OCI-LY1 (cell line): ENCODE results near the gene CARNS1.

ENCODE experiments used
- H2AFZ ChIP-seq: fragments of 200-600 bp; sonication (generic), shearing (Covaris generic); 2 replicates; pipeline ENCODE4 v1.6.0; 2014; ENCODE audit warnings: antibody characterized with exemption, mild to moderate bottlenecking, low read length
- H3F3A ChIP-seq: fragments of 200-600 bp; sonication (generic), shearing (Covaris generic); 2 replicates; pipeline ENCODE4 v1.6.0; 2014; ENCODE audit warnings: mild to moderate bottlenecking, antibody characterized with exemption, low read length, moderate library complexity; ENCODE audit not compliant: insufficient read depth
- H3K27ac ChIP-seq: fragments of 200-600 bp; sonication (generic); 2 replicates; pipeline ENCODE4 v1.5.1; 2014; ENCODE audit warnings: low read length, mixed run types, mild to moderate bottlenecking, low read depth; ENCODE audit not compliant: poor library complexity, severe bottlenecking
- H3K27me3 ChIP-seq: fragments of 200-600 bp; sonication (generic); 2 replicates; pipeline ENCODE4 v1.6.0; 2014; ENCODE audit warnings: antibody characterized with exemption, mild to moderate bottlenecking, low read length, moderate library complexity; ENCODE audit not compliant: insufficient read depth
- H3K36me3 ChIP-seq: fragments of 200-600 bp; sonication (generic); 2 replicates; pipeline ENCODE4 v1.6.1; 2014; ENCODE audit warnings: mild to moderate bottlenecking, antibody characterized with exemption, low read length, moderate library complexity, mixed read lengths; ENCODE audit not compliant: insufficient read depth
- H3K4me1 ChIP-seq: fragments of 200-600 bp; sonication (generic); 2 replicates; pipeline ENCODE4 v1.5.1; 2014; ENCODE audit warnings: mild to moderate bottlenecking, low read length, moderate library complexity; ENCODE audit not compliant: insufficient read depth, severe bottlenecking
- H3K4me2 ChIP-seq: fragments of 200-600 bp; sonication (generic), shearing (Covaris generic); 2 replicates; pipeline ENCODE4 v1.6.1; 2014; ENCODE audit warnings: low read length
- H3K4me3 ChIP-seq: fragments of 200-600 bp; sonication (generic); 2 replicates; pipeline ENCODE4 v1.5.1; 2014; ENCODE audit warnings: low read length, low read depth, mild to moderate bottlenecking, mixed read lengths; ENCODE audit not compliant: poor library complexity, severe bottlenecking
- H3K79me2 ChIP-seq: fragments of 200-600 bp; shearing (Covaris generic); 2 replicates; pipeline ENCODE4 v1.6.1; 2016; ENCODE audit warnings: mixed run types, low read length, mixed read lengths; ENCODE audit not compliant: insufficient read depth
- H3K9ac ChIP-seq: fragments of 200-600 bp; sonication (generic), shearing (Covaris generic); 2 replicates; pipeline ENCODE4 v1.6.1; 2014; ENCODE audit warnings: mild to moderate bottlenecking, low read length, mixed read lengths
- H3K9me2 ChIP-seq: fragments of 200-600 bp; sonication (generic), shearing (Covaris generic); 2 replicates; pipeline ENCODE4 v1.6.1; 2014; ENCODE audit warnings: low read depth, mild to moderate bottlenecking, low read length, mixed read lengths
- H3K9me3 ChIP-seq: fragments of 200-600 bp; shearing (Covaris generic); 2 replicates; pipeline ENCODE4 v1.6.1; 2014; ENCODE audit warnings: low read length, mixed read lengths
- H4K20me1 ChIP-seq: fragments of 200-600 bp; sonication (generic), shearing (Covaris generic); 2 replicates; pipeline ENCODE4 v1.6.0; 2016; ENCODE audit warnings: mild to moderate bottlenecking, low read length; ENCODE audit not compliant: insufficient read depth
- CTCF ChIP-seq: fragments of 200-600 bp; sonication (generic), shearing (Covaris generic); IDR thresholded peaks from 2 replicates; pipeline ENCODE4 v1.5.1; 2017; ENCODE audit warnings: mild to moderate bottlenecking, antibody characterized with exemption, low read length, moderate library complexity, mixed read lengths
- EZH2 ChIP-seq: fragments of 200-600 bp; sonication (generic), shearing (Covaris generic); IDR thresholded peaks from 2 replicates; pipeline ENCODE4 v1.8.0; 2017; ENCODE audit warnings: borderline replicate concordance, mixed run types, mild to moderate bottlenecking, antibody characterized with exemption, low read length, moderate library complexity, mixed read lengths

Gene CARNS1

GRCh38 chr11:67366546-67366945 lies 48.9 kb upstream of the CARNS1 start:
- H3K4me1 ChIP-seq: peaks cover 10% of the 10 kb centered on the region
- H3K27ac ChIP-seq: no peak overlapping the region
- H2AFZ ChIP-seq: no peak overlapping the region
- no peaks in the 10 kb centered on the region for H3K9me2 ChIP-seq
- TF ChIP-seq EZH2 (no peak), CTCF (no peak)
- no peak overlapping the region for H3K4me3 ChIP-seq
- H3K9ac ChIP-seq: no peak overlapping the region
- peaks cover 11% of the 10 kb centered on the region; the same call in 1 of the 2 replicates for H3K27me3 ChIP-seq
- no peaks in the 10 kb centered on the region for H3K9me3 ChIP-seq
- no peaks in the 10 kb centered on the region for H3K36me3 ChIP-seq
- H4K20me1 ChIP-seq: no peaks in the 10 kb centered on the region
- no peaks in the 10 kb centered on the region for H3K79me2 ChIP-seq
- H3F3A ChIP-seq: no peaks in the 10 kb centered on the region
- H3K4me2 ChIP-seq: no peak overlapping the region

GRCh38 chr11:67366961-67367760 lies 48.3 kb upstream of the CARNS1 start:
- Histone ChIP-seq H3K4me1 (peaks cover 10% of the 10 kb centered on the region), H2AFZ (no peak overlapping the region), H3F3A (no peaks in the 10 kb centered on the region), H3K9me2 (no peaks in the 10 kb centered on the region), H3K4me2 (no peak overlapping the region), H3K4me3 (no peak overlapping the region), H3K9ac (no peak overlapping the region), H3K9me3 (no peaks in the 10 kb centered on the region), H3K79me2 (no peaks in the 10 kb centered on the region), H3K27me3 (peaks cover 17% of the 10 kb centered on the region; the same call in 1 of the 2 replicates), H3K36me3 (no peaks in the 10 kb centered on the region), H3K27ac (no peak overlapping the region), H4K20me1 (no peaks in the 10 kb centered on the region)
- TF ChIP-seq CTCF: no peak
- TF ChIP-seq EZH2: no peak

- Histone ChIP-seq H3K4me2 (no peak overlapping the region), H3K9me3 (no peaks in the 10 kb centered on the region), H4K20me1 (no peaks in the 10 kb centered on the region), H3F3A (no peaks in the 10 kb centered on the region), H2AFZ (no peak overlapping the region), H3K4me1 (peaks cover 10% of the 10 kb centered on the region), H3K79me2 (no peaks in the 10 kb centered on the region), H3K27ac (no peak overlapping the region), H3K36me3 (no peaks in the 10 kb centered on the region), H3K9ac (no peak overlapping the region), H3K9me2 (no peaks in the 10 kb centered on the region), H3K27me3 (peaks cover 13% of the 10 kb centered on the region; the same call in 1 of the 2 replicates), H3K4me3 (no peak overlapping the region)
- TF ChIP-seq EZH2 (no peak), CTCF (no peak)
Observed at GRCh38 chr11:67367761-67368227, 47.7 kb upstream of the CARNS1 start.
